ENCODE measurements around the gene MICALL2.
"Not testable (repeated sequence)": the region's sequence is repeated elsewhere in the genome, so short reads cannot be mapped to it uniquely, and the experiment has no call there.

Gene MICALL2

DNA sequence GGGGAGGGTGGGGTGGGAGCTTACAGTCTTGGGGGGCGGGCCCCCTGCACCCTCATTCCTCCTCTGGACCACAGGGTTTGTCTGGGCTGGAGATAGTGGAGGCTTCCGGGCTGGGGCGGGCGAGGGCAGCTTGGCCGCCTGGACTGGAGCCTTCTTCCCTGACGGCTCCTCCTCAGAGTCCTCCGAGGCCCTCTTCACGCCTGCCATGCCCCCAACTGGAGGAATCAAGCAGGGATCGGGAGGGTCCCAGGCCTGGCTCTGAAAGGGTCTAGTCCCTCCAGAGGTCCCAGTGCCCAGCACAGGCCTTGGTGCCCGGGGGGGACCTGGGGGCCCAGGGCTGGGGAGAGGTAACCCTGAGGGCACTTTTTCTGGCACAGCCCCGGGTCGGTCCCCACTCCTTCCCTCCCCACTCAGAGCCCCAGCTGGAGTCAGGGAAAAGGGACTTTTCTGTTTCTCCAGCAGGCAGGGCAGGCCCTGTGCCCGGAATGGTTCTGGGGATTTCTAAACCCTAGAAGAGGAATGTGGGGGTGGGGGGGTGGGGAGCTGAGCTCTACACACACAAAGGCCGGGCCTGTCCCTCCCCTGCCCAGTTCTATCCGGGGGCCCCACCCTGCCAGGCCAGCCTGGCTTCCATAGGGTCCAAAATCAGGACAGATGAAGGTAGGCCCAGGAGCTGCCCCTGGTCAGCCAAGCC, 11.6 kb downstream of the MICALL2 start:
- no peak for DNase-seq (ENCODE audit: low read depth in 2 of 2)

DNA sequence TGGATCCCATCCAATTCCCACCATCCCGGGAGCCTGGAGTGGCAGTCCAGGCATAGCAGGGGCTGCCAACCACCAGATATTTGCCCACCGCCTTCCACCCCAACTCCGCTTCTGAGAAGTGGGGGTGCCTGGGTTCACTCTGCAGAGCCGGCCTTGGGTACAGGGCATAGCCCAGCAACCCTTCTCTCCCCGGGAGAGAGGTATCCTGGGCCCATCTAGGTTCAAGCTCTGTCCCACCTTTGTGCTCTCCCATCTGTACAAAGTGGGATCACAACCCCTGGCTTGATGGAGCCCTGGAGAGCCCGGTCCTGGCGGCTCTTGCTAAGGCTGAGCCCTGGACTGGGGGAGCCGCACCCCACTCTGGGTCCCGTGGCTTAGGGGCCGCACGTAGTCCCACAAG, 12.2 kb downstream of the MICALL2 start:
- no peak for DNase-seq (ENCODE audit: low read depth in 2 of 2)

DNA sequence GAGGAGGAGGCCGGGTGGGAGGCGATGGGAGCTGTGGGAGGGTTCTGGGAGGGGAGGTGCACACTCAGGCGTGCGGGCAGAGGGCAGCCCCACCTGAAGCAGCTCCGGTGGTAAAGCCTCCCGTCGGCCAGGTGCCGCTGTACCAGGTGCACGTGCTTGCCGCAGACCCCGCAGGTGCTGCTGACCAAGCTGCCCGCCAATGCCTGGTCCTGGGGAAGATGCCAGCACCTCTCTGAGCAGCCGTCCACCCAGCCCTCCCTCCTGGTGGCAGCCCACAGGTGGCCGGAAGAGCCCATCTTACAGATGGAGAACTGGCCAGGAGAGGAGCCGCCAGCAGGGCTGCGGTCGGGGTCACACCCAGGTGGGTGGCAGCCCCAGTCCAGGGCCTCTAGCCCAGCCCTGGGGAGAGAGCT, 12.6 kb downstream of the MICALL2 start:
- DNase-seq (ENCODE audit: low read depth in 2 of 2), result no peak

DNA sequence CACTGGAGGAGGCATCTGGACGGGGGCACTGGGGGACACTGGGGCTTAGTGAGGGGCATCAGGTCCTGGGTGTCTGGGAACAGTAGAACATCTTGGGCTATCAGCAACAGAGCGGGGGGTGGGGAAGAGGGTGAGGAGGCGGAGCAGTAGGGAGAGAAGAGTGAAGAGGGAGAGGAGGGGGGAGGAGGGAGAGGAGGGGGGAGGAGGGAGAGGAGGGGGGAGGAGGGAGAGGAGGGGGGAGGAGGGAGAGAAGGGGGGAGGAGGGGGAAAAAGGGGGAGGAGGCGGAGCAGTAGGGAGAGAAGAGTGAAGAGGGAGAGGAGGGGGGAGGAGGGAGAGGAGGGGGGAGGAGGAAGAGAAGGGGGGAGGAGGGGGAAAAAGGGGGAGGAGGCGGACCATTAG, 13.2 kb downstream of the MICALL2 start:
- DNase-seq (ENCODE audit: low read depth in 2 of 2), result not testable (repeated sequence)

DNA sequence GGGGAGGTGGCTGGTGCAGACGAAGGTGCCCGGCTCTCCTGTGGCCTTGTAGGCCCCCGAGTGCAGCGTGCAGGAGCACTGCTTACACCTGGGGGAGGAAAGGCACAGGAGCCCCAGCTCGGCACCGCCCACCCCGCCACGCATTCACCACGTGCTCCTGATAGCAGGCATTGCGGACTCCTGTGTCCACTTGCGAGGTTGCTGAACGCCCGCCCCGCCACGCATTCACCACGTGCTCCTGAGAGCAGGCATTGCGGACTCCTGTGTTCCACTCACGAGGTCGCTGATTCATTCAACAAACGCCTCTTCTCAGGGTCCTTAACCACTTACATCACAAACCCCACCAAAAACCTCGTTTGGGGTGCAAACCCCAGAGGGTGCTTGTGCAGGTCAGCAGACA, 13.9 kb downstream of the MICALL2 start:
- DNase-seq (ENCODE audit: low read depth in 2 of 2), result no peak

DNA sequence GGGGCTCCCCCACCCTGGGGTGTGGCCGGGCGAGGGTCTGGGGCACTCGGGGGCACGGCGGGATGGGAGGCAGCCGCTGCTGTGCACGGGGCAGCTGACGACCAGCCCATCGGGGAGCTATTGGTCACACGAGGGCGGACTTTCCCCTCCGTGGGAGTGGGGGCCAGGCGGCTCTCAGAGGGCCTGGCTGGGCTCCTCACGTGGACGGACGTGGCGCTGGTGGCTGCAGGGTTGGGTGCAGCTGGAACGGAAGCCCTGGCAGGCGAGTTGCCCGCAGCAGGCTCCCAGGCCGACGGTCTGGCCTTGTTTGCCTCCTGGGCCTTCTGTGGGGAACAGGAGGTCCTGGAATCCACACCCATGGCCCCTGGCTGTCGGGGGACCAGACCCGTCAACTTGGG, 14.3 kb downstream of the MICALL2 start:
- DNase-seq (ENCODE audit: low read depth in 2 of 2), result no peak

DNA sequence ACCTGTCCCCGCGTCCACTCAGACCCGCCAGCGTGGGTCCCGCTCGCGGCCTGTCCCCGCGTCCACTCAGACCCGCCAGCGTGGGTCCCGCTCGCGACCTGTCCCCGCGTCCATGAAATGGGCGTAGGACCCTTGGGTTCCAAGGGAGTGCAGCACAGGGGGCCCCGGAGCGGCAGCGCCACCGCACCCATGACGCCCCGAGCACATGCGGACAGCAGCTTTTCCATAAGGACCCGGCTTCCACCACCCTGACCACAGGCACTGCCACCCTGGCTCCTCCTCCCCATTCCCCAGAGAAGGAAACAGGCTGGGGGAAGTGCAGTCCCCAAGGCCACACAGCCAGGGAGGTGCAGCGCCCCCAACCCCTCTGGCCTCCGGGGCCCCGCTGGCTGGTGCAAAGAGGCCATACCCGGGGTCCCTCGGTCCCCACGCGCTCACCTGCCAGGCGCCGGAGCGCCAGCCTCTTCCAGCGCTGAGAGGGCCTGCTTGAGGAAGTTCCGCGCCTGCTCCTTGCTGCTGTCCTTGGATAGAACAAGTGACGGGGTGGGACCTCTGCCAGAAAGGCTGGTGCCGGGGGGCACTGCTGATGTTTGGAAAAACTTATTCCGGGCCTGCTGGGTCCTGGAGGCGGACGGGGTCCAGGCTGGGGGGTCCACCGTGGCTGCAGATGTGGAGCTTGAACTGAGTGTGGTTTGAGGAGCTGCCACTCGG, 14.9 kb downstream of the MICALL2 start:
- no peak for DNase-seq (ENCODE audit: low read depth in 2 of 2)

DNA sequence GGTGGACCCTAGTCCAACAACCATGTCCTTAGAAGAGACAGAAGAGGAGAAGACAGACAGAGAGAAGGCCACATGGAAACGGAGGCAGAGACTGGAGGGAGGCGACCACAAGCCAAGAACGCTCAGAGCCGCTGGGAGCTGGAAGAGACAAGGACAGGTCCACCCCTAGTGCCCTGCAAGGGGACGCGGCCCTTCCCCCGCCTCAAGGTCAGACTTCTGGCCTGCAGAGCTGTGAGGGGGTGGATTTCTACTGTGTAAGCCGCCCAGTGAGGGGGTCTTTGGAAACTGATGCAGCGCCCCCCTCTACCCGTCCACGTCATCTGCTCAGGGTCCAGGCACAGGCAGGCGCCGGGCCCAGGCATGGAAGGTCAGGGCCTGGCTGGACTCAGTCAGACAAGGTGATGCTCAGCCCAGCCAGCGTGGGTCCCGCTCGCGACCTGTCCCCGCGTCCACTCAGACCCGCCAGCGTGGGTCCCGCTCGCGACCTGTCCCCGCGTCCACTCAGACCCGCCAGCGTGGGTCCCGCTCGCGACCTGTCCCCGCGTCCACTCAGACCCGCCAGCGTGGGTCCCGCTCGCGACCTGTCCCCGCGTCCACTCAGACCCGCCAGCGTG, 15.6 kb downstream of the MICALL2 start:
- DNase-seq (ENCODE audit: low read depth in 2 of 2), result not testable (repeated sequence)

DNA sequence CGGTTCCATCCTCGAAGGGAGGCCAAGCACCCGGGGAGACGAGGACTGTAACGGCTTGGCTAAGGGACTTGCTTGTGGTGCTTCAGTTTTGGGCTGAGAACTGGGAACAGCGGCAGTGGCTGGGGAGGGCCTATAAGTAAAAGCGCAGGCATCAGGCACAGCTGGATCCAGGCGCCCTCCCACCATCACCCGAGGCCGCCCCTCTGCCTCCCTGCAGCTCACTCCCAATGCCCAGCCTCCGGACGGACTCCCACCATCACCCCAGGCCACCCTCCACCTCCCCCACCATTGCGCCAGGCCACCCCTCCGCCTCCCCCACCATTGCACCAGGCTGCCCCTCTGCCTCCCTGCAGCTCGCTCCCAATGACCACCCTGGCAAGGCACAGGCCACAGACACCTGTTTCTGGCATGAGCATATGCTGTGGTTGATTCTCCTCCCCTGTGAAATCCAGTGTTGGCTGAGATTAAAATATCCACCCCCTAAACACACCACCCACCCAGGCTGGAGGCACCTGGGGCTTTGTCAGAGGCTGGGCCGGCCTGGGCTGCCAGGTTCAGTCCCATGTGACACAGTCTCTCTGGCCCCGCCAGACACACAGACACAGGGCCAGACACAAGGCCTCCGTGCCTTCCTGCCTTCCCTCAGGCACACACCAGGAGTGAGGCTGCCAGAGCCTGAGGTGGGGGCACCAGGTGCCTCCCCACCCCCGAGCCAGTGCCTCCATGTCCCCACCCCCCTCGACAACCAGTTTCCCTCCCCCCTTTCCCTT, 16.7 kb downstream of the MICALL2 start:
- DNase-seq (ENCODE audit: low read depth in 2 of 2), result no peak

DNA sequence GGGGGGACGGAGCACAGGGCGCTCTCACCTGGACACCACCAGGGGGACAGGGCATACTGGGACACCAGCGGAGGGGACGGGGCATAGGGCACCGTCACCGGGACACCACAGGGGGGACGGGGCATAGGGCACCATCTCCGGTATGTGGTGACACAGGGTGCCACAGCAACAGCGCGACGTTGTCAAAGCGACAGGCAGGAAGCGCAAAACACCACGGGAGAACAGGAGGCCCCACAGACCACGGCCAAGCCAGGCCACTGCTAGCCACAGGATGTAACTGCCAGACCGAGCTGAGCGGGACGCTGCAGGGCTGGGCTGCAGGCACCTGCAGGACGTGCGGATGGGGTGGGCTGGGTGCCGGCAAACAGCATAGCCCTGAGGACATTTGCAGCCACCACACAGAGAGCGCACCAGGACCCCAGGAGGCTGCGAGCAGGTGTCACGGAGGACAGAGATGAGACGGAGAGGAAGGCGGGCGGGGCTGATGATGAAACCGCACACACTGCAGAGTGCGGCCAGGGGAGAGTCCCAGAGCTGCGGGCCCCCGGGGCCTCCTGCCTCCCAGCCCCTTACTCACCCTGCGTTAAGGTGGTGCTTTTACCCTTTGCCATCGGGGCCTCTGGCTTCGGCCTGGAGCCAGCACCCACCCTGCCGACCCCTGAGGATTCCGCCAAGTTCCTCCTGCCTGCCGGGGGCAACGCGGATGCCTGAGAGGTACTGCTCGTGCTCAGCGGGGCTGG, 17.5 kb downstream of the MICALL2 start:
- no peak for DNase-seq (ENCODE audit: low read depth in 2 of 2)

DNA sequence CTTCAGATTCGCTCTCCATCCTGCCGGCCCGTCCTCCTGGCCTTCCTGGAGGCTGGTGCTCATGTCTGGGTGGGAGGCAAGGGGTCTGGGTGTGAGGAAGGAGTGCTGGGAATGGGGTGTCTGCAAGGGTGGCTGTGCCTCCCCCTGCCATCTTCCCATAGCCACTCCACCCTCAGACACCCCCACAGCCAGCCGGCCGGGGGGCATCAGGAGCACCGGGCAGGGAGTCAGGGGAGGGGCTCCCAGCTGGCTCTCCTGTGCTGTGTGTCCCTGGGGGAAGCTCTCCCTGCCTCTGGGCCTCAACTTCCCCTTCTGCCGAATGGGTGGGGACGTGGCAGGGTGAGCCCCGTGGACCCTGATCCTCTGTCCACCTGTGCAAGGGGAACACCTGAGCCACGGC, 18.6 kb downstream of the MICALL2 start:
- no peak for DNase-seq (ENCODE audit: low read depth in 2 of 2)

DNA sequence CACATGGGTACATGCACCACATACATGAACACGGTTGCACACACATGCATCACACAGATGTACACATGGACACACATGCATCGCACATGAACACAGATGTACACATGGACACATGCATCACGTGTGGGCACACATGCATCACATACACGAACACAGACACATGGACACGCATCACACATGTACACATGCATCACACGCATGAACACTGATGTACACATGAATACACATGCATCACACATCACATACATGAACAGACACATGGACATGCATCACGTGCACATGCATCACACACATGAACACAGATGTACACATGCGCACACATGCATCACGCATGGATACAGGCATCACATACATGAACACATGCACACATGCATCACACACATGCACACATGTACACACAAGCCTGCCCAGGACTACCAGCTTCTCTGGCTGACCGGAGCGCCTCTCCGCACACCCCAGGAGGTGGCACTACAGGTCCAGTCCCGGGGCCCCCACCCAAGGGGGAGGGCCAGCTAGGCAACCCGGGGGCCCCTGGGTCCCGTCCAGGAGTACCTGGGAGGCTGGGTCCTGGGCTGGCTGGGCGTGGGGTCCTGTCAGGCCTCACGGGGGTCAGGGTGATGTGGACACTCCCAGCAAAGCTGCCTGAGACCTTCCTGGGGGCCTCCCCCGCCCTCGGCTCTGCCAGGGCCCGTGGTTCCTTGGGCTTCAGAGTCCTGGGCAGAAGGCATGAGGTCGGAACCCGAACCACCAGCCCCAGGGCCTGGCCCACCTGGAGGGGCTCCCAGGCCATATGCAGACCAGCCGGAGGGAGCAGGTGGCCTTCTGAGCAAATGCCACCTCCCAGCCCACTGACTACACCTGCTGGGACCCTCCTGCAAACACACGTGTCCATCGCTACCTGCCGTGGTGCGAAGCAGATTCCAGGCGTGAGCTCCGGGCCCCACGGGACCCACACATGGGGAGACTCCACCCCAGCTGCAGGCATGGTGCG, 19.6 kb downstream of the MICALL2 start:
- DNase-seq (ENCODE audit: low read depth in 2 of 2), result no peak

DNA sequence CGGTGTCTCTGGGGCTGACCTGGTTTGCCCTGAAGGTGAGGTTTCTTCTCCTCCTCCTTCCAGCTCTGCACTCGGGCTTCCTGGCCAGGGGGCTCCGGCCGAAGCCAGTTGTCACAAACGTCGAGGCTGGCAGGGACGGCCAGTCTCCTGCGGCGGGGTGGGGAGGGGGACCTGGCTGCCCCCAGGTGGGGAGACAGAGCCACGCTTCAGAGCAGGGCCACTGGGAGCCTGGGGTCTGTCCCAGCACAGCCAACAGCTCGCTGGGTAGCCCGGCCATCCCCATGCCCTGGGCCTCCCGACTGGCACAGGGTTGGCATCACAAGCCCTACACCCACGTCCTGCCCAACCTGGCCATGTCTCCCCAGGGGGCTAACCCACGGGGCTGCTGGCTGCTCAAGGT, 20.4 kb downstream of the MICALL2 start:
- no peak for DNase-seq (ENCODE audit: low read depth in 2 of 2)

DNA sequence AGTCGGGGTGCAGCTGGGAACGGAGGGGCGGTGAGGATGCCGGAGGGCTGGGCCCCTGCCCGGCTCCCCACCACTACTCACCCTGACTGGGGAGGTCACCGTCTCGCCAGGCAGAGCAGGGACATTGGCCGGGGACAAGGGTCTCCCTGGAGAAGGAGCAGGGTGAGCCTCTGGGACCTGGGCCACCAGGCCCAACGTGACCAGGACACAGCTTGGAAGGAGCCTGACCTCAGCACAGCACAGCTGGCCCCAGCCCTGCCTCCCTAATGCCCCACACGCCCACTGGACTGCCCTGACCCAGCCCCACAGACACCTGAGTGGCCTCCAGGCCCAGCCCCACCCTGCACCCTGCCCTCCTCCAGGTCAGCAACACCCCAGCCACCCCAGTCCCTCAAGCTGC, 21.1 kb downstream of the MICALL2 start:
- no peak for DNase-seq (ENCODE audit: low read depth in 2 of 2)

DNA sequence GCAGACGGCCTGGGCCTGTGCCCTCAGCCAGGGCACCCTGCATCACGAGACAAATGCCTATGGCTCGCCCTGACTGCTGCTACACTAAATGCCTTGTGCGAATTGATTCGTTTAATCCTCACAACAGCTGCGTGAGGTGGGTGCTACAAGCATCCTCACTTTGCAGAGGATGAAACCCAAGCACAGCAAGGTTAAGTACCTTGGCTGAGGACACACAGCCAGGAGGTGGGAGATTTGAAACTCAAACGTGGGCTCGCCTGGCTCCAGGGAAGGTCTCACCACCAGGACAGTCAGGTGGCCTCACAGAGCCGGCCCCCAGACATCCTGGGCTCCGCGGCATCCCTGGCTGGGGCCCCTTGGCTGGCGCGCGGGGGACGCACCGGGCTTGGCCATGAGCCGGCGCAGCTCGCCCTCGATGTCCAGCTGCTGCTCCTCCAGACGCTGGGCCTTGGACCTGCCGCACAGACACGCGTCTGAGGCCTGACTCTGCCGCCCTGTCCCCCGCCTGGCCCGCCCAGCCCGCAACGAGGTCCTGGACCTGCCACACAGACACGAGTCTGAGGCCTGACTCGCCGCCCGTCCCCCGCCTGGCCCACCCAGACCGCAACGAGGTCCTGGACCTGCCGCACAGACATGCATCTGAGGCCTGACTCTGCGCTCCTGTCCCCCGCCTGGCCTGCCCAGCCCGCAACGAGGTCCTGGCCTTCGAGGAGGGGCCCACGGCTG, 22.0 kb downstream of the MICALL2 start:
- DNase-seq (ENCODE audit: low read depth in 2 of 2), result no peak

DNA sequence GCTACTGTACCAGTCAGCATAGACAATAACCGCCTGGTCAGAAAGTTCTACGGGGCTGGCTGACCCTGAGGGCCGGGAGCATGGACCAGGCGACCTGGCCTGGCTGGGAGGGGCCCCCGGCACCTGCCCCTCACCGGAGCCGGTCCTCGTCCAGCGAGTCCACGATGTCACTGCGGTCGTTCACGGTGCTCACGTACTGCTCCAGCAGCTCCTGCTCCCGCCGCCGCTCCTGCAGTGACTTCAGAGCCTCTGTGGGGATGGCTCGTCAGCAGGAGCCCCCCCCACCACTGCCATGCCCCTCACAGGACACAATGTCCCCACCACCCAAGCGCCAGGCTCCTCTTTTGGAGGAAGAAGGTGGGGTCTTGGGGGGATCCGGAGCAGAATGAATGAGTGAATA, 22.7 kb downstream of the MICALL2 start:
- DNase-seq (ENCODE audit: low read depth in 2 of 2), result no peak

DNA sequence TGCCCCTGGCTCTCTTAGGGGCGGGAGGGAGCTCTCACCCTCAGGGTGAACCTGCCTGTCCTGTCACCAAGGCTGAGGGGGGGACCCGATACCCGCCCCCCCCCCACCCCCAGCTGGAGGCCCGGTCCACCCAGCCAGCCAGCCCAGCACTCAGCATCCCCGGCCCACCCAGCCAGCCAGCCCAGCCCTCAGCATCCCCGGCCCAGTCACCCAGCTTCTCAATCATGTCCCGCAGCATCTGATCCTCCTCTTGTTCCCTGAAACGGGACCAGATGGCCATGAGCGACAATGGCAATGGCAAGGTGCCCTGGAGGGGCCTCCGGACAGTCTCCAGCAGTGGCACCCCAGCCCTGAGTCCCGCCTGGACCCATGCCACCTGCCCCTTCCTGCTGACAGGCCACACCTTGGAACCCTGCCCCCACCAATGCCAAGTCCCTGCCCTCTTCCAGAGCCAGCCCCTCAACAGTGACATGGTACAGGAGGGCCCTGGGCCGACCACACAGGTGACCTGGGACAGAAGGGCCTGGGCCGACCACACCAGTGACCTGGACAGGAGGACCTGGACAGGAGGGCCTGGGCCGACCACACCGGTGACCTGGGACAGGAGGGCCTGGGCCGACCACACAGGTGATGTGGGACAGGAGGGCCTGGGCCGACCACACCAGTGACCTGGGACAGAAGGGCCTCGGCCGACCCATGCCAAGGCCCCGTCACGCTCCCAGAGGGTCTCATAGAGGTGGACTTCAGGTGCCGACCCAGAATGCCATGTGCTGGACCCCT, 24.2 kb downstream of the MICALL2 start:
- DNase-seq (ENCODE audit: low read depth in 2 of 2), result no peak

DNA sequence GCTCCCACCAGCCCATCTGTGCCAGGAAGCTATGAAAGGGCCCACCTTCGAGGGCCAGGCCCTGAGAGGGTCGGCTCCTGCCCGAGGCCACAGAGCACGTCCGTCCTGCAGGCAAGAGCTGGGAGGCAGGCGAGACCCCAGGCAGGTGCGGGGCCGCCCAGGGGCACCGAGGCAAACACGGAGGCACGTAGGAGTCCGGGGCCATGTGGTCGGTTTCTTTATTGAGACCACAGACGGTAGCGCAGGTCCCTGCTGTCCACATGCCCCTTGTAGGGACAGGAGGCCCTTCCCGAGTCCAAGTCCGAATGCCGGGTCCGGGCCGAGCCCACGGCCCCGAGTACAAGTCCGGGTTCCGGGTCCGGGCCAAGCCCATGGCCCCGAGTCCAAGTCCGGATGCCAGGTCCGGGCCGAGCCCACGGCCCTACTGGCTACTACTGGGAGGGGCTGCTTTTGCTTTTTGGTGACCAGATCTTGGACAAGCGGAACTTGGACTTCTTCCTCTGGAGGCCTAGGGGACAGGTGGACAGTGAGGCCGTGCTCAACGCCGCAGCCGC, 25.0 kb downstream of the MICALL2 start:
- DNase-seq (ENCODE audit: low read depth in 2 of 2), result no peak
